Measurements from ENCODE around the gene NXNL1. TPM values are rescaled to one million over a fixed set of nuclear protein-coding genes. Genes with fewer than 3 reads are reported as not detected.

The NXNL1 gene
- total RNA-seq, 1 experiment from 2014 or later: not detected

- H3K4me3 Mint-ChIP-seq: no peak overlapping the region
- TF ChIP-seq AR (CRISPR knock-in tag; IDR thresholded peaks at IDR 0.05) (no peak), CREB1 (CRISPR knock-in tag; IDR thresholded peaks at IDR 0.05) (no peak), ATF2 (CRISPR knock-in tag; IDR thresholded peaks at IDR 0.05; ENCODE audit: borderline replicate concordance, low read depth) (no peak), ZNF425 (CRISPR knock-in tag; conservative IDR thresholded peaks at IDR 0.05) (no peak), MYBL2 (CRISPR knock-in tag; IDR thresholded peaks at IDR 0.05) (no peak), E2F1 (CRISPR knock-in tag; IDR thresholded peaks at IDR 0.05) (no peak), JAZF1 (CRISPR knock-in tag; IDR thresholded peaks at IDR 0.05) (no peak), MXD4 (CRISPR knock-in tag; IDR thresholded peaks at IDR 0.05; ENCODE audit: borderline replicate concordance) (no peak), NR1H2 (CRISPR knock-in tag; IDR thresholded peaks at IDR 0.05) (no peak), ERG (CRISPR knock-in tag; IDR thresholded peaks at IDR 0.05) (no peak), NFATC4 (CRISPR knock-in tag; IDR thresholded peaks at IDR 0.05) (no peak), RELA (CRISPR knock-in tag; IDR thresholded peaks at IDR 0.05; ENCODE audit: borderline replicate concordance) (no peak), ZMAT4 (CRISPR knock-in tag; IDR thresholded peaks at IDR 0.05) (no peak)
- TF ChIP-seq, protein P1, sequence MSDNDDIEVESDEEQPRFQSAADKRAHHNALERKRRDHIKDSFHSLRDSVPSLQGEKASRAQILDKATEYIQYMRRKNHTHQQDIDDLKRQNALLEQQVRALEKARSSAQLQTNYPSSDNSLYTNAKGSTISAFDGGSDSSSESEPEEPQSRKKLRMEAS (CRISPR knock-in tag; IDR thresholded peaks at IDR 0.05): no peak
- TF ChIP-seq, protein P2, sequence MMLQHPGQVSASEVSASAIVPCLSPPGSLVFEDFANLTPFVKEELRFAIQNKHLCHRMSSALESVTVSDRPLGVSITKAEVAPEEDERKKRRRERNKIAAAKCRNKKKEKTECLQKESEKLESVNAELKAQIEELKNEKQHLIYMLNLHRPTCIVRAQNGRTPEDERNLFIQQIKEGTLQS (CRISPR knock-in tag; conservative IDR thresholded peaks at IDR 0.05): no peak
- ChIA-PET CTCF (interaction anchor here (0.6 to 2.9 kb wide), 18 partner anchors 12 to 1044 kb away, joined by 3 to 18 read pairs (median 5); partner anchors contain the start of genes BST2 and TMEM221), POLR2A (no interaction called here)
- ATAC-seq: no peak
- peaks cover 50% of the 10 kb centered on the region for H3K27me3 Mint-ChIP-seq (ENCODE audit: low read depth)
- H3K9me3 Mint-ChIP-seq: no peaks in the 10 kb centered on the region
- no peak overlapping the region for H3K27ac Mint-ChIP-seq
- no peaks in the 10 kb centered on the region for H3K36me3 Mint-ChIP-seq
- no peak for DNase-seq (ENCODE audit: low spot score)
- peaks cover 19% of the 10 kb centered on the region for H3K4me1 Mint-ChIP-seq
Observed at GRCh38 chr19:17466487-17466850, 5.7 kb upstream of the NXNL1 start.

GRCh38 chr19:17458970-17459369 is 1.8 kb downstream of the NXNL1 start:
- ChIA-PET POLR2A (no interaction called here), CTCF (interaction anchor here (0.7 to 2.4 kb wide), 3 partner anchors 8 to 18 kb away, joined by 3 to 7 read pairs (median 4); no protein-coding TSS in a partner anchor)
- no peak for DNase-seq (ENCODE audit: low spot score)
- Mint-ChIP-seq H3K4me1 (peaks cover 9% of the 10 kb centered on the region), H3K27ac (no peak overlapping the region), H3K36me3 (no peaks in the 10 kb centered on the region), H3K9me3 (no peaks in the 10 kb centered on the region), H3K27me3 (ENCODE audit: low read depth) (peaks cover 71% of the 10 kb centered on the region), H3K4me3 (no peak overlapping the region)
- ATAC-seq: no peak
- TF ChIP-seq GRHL2 (CRISPR knock-in tag; IDR thresholded peaks at IDR 0.05; ENCODE audit: insufficient replicate concordance, severe bottlenecking) (no peak), ATF2 (CRISPR knock-in tag; IDR thresholded peaks at IDR 0.05; ENCODE audit: borderline replicate concordance, low read depth) (no peak), ZMAT4 (CRISPR knock-in tag; IDR thresholded peaks at IDR 0.05) (no peak), HMGXB4 (CRISPR knock-in tag; IDR thresholded peaks at IDR 0.05) (no peak), TEAD4 (CRISPR knock-in tag; IDR thresholded peaks at IDR 0.05) (no peak), JUN (CRISPR knock-in tag; IDR thresholded peaks at IDR 0.05) (no peak), ELF4 (CRISPR knock-in tag; IDR thresholded peaks at IDR 0.05; ENCODE audit: low read depth) (no peak), NR2C2 (CRISPR knock-in tag; IDR thresholded peaks at IDR 0.05) (no peak)
